NCI-H2029 treated with DMSO at 0.1 percent for 48 hours (cell line): ENCODE results near the gene HLA-DOB.

Experiments used
- DNase-seq: peaks from one replicate; lab custom pipeline; 2025; lab: John Stamatoyannopoulos, UW

HLA-DOB gene

GRCh38 chr6:32816746-32817204, at the start of gene HLA-DOB:
TSS of gene HLA-DOB (minus strand) at chr6:32817002. CDS start at chr6:32816951, 51 bp downstream.
- DNase-seq: no peak

- DNase-seq: no peak
Measured at GRCh38 chr6:32865724-32866443, 49.1 kb upstream of the HLA-DOB start.

DNA sequence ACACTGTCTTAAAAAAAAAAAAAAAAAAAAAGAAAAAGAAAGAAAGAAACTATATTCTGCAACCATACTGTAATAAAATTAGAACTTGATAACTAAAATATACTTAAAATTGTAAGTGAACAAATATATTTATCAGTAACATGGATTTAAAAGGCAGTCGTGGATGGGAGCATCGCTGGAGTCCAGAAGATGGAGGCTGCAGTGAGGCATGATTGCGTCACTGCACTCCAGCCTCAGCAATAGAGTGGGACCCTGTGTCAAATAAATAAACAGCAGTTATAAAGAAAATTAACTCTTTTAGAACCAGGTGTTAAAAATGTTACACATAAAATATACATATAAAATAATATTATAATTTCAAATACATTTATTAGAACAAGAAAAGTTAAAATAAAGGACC, 45.9 kb upstream of the HLA-DOB start:
- no peak for DNase-seq

DNA sequence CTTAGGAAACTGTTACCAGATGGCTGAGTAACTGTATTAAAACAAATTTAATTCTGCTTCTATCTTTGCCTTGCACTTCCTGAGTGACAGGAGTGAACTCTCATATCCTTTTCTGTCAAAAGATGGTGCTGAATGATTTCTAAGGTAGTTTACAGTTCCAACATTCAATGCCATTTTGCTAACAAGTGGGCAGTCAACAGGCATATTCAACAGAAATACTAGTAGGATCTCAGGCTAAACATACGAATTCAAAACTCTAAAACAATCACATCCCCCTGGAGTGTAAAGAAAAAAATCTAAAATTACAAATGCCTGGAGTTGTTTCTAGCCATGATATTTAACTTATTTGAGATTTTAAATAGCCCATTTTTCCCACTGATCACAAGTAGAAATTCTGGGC, 43.9 kb upstream of the HLA-DOB start:
- no peak for DNase-seq

DNA sequence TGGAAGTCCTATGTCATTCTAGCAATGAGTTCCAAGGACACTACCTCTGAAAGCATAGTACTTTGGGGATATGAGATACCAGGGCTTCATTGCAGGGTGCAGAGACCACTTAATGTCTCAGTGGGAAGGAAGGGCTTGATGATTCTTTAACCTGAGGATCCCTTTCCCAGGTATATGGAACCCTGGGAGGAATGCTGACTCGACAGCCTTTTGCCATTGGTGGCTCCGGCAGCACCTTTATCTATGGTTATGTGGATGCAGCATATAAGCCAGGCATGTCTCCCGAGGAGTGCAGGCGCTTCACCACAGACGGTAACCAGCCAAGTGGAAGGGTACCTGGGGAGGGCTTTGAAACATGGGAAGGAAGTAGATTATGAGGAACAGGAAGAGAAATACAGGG, 41.4 kb upstream of the HLA-DOB start:
- no peak for DNase-seq

DNA sequence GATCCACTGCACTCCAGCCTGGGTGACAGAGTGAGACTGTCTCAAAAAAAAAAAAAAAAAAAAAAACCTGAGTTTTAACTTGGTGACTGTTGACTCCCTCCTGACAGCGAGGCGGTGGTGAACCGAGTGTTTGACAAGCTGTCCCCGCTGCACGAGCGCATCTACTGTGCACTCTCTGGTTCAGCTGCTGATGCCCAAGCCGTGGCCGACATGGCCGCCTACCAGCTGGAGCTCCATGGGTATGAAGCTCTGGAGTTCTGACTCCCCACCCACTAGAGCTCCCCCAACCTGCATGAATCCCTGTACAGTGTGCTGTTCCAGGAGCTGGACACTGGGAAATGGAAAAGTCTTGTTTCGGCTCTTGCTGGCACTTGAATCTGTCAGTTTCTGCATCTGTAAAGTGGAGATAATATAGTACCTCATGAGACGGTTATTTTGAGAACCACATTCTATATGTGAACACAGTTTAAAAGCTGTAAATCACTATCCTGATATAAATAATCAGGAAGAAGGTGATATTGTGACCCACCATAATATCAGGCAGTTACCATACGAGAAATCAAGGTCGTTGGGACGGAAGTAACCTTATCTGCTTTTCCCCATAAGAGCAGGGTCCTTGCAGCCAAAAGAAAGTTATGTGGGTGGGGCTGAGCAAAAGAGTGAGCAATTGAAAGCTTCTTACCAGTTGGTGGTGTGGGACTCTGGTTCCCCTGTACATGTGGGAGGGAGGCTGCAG, 40.5 kb upstream of the HLA-DOB start:
- DNase-seq: no peak

DNA sequence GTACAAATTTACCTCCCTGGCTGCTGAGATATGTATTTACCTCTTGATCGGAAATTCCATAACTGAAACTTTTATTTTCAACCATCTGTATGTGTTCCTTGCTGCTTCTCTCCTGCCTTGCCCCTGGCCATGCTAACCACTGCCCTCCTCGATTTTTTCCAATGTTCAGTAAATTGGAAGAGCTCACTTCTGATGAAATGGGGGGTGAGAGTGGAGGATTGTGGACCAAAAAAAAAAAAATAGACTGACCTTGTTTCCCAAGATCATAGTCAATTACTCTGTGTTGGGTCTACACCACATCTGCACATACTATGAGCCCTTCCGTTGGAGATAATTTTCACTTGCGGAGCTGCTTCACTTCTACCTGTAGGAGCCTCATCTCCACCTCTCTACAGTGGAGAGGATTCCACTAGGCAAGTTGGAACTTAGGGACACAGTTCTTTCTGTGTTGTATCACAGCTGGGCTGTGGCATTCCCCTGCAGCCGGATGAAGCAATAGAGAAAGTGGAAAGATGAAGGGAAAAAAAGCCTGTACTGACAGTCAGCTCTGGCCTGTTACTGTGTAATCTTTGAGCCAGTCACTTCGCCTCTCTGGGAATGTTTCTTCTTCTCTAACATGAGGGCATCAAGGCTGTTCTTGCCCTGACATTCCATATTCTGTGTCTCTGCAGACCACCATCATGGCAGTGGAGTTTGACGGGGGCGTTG, 38.8 kb upstream of the HLA-DOB start:
- no peak for DNase-seq

GRCh38 chr6:32854376-32855178, 37.8 kb upstream of the HLA-DOB start:
- DNase-seq: no peak

DNA sequence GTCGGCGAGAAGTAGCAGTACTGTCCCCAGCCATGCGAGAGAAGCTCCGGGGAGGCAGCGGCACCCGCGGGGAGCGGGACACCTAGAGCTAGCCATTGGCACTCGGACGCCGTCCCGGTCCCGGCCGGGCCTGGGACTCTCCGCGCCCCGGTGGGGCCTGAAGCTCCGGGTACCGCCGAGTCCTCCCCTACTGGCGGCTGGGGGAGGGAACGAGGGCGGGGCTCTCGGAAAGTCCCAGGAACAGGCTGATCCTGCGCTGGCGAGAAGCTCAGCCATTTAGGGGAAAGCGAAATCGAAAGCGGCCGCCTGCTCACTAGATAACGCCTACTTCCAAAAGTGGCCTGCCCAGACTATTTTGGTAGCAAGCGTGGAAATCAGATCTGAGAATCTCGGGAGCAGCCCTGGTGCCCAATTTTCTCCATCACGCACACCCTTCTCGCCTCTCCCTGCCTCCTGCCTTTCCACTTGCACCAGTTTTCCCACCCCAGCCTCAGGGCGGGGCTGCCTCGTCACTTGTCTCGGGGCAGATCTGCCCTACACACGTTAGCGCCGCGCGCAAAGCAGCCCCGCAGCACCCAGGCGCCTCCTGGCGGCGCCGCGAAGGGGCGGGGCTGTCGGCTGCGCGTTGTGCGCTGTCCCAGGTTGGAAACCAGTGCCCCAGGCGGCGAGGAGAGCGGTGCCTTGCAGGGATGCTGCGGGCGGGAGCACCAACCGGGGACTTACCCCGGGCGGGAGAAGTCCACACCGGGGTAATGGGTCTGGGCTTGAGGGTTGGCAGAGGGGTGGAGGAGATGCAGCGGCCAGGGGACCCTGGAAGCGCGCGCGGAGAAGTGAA, 37.0 kb upstream of the HLA-DOB start, which contains the start of the genes PSMB9 and TAP1:
Gene PSMB9, plus strand, starts transcription at position 652 of the 835 bp plus-strand sequence. Its CDS starts 38 bp downstream, at position 690.
Gene TAP1, minus strand, starts transcription at position 164 of the 835 bp plus-strand sequence. Its CDS starts 68 bp downstream, at position 96.
- peak; percentile 58 for DNase-seq

- no peak for DNase-seq
Measured at GRCh38 chr6:32852844-32853540, 36.2 kb upstream of the HLA-DOB start.

- no peak for DNase-seq
Measured at GRCh38 chr6:32852018-32852843, 35.4 kb upstream of the HLA-DOB start.

DNA sequence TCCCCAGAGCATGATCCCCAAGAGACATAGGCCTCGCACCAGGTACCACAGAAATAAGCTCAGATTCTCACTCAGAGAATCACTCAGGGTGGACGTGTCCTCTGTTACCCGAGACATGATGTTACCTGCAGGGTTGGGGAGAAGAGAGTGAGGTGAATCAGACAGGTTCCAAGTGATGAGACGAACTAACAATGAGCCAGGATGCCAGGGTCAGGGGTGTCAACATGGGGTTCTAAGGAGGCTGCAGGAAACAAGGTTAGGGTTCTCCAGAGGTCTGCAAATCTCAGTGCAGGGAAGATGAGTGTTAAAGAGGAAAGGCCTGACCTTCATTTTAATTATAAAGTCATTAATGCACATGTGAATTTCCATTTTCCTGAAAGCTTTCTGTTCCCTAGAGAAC, 34.2 kb upstream of the HLA-DOB start:
- no peak for DNase-seq

DNA sequence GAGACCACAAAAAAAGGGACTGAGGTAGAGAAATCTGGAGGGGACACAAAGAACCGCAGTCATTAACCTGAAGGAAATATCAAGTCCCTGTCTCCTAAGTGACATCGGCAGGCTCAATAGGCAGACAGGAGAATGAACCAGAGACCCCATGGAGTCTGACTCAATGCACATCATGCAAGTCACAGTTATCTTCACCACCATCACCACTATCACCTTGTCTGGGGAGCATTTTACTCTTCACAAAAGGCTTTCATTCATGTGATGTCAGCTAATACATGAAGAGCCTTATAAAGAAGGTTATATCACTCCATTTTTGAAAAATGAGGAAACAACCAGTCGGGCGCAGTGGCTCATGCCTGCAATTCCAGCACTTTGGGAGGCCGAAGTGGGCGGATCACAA, 32.3 kb upstream of the HLA-DOB start:
- DNase-seq: no peak

GRCh38 chr6:32847795-32848194, 31.0 kb upstream of the HLA-DOB start:
- DNase-seq: no peak

- no peak for DNase-seq
Measured at GRCh38 chr6:32847004-32847403, 30.2 kb upstream of the HLA-DOB start.

- no peak for DNase-seq
Measured at GRCh38 chr6:32845384-32845884, 28.6 kb upstream of the HLA-DOB start.

- no peak for DNase-seq
Measured at GRCh38 chr6:32844839-32845383, 28.1 kb upstream of the HLA-DOB start.

GRCh38 chr6:32843979-32844838, 27.4 kb upstream of the HLA-DOB start, which contains the start of gene PSMB8:
TSS of gene PSMB8 (minus strand) at chr6:32844047. CDS start at chr6:32843996, 51 bp downstream.
- peak; percentile 94 for DNase-seq
